Hepatocyte (in vitro differentiated cells): ENCODE measurements around the gene TRAF7.

Experiments
- EZH2 ChIP-seq: fragments of 200-600 bp; sonication (generic); IDR thresholded peaks from 2 replicates; pipeline ENCODE4 v1.6.1; 2016; ENCODE audit warnings: antibody characterized with exemption, mild to moderate bottlenecking, borderline replicate concordance
- TF ChIP-seq, protein P1 (sequence below): fragments of 200-600 bp; sonication (generic); IDR thresholded peaks from 2 replicates; pipeline ENCODE4 v1.5.1; 2016; ENCODE audit warnings: antibody characterized with exemption, mild to moderate bottlenecking; ENCODE audit not compliant: poor library complexity

DNA sequence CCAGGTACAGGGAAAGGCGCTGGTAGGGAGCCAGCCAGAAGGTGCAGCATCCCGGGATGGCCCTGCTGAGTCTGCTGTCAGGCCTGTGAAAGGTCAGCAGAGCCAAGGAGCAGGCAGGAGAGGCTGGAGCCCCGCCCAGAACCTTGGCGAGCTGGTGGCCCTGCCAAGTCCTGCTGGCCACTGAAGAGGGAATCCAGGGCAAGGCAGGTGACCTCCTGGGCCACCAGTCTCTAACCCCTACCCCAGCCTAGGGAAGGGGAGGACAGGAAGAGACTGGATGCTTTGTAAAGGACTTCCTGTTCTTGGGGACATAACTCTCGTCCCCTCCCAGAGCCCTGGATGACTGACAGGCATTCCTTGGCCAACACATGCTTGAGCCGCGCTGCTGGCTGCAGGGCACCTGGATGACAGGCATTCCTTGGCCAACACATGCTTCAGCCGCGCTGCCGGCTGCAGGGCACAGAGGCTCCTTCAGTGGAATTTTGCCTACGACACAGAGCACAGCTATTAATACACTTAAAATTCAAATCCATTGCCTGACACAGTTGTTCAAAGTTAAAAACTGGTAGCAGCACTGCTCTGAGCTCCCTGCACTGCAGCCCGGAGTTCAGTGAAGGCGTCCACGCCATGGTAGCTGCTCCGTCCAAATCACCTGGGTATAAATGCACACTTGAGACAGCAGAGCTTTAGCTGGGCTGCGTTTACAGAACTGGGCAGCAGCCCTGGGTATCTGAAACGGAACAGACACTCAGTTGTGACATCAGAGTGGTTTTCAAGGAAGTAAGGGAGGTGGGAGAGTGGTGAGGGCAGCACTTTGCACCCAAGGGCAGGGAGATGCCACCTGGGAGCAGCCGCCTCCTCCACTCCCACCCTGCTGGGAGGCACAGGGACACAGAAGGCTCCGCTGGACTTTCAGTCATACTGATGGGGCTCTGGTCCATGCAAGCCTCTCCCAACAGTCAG is 57.1 kb downstream of the TRAF7 start:
- TF ChIP-seq, protein P1, sequence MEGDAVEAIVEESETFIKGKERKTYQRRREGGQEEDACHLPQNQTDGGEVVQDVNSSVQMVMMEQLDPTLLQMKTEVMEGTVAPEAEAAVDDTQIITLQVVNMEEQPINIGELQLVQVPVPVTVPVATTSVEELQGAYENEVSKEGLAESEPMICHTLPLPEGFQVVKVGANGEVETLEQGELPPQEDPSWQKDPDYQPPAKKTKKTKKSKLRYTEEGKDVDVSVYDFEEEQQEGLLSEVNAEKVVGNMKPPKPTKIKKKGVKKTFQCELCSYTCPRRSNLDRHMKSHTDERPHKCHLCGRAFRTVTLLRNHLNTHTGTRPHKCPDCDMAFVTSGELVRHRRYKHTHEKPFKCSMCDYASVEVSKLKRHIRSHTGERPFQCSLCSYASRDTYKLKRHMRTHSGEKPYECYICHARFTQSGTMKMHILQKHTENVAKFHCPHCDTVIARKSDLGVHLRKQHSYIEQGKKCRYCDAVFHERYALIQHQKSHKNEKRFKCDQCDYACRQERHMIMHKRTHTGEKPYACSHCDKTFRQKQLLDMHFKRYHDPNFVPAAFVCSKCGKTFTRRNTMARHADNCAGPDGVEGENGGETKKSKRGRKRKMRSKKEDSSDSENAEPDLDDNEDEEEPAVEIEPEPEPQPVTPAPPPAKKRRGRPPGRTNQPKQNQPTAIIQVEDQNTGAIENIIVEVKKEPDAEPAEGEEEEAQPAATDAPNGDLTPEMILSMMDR, result no peak
- no peak for TF ChIP-seq EZH2
